GM18508 (cell line): ENCODE results near the gene OR2A12.
"Not testable (repeated sequence)": the region's sequence is repeated elsewhere in the genome, so short reads cannot be mapped to it uniquely, and the experiment has no call there.

Source experiments
- ATAC-seq: cut with Tn5 transposase; IDR thresholded peaks from one replicate; pipeline ENCODE4 v1.9.1; 2021; ENCODE audit warnings: moderate number of reproducible peaks; ENCODE audit not compliant: insufficient read depth, unreplicated experiment

OR2A12 gene

GRCh38 chr7:144113651-144114050 lies 27.6 kb downstream of the OR2A12 start:
- no peak for ATAC-seq

- ATAC-seq, result no peak
Observed at GRCh38 chr7:144118341-144118740, 32.3 kb downstream of the OR2A12 start.

GRCh38 chr7:144122876-144123275 lies 36.8 kb downstream of the OR2A12 start, which contains the start of gene OR2A14:
Gene OR2A14, plus strand, starts transcription at chr7:144123176. Its CDS starts 5,937 bp downstream, at chr7:144129113.
- ATAC-seq, result no peak

GRCh38 chr7:144127714-144128334 lies 41.7 kb downstream of the OR2A12 start:
- peak; percentile 96 for ATAC-seq

- ATAC-seq, result not testable (repeated sequence)
Observed at GRCh38 chr7:144129601-144130000, 43.5 kb downstream of the OR2A12 start.

GRCh38 chr7:144130730-144131129 lies 44.7 kb downstream of the OR2A12 start:
- no peak for ATAC-seq

- no peak for ATAC-seq
Observed at GRCh38 chr7:144132262-144132661, 46.2 kb downstream of the OR2A12 start.

- no peak for ATAC-seq
Observed at GRCh38 chr7:144133307-144133706, 47.2 kb downstream of the OR2A12 start.

- no peak for ATAC-seq
Observed at GRCh38 chr7:144134116-144134515, 48.0 kb downstream of the OR2A12 start.

GRCh38 chr7:144137501-144137900 lies 51.4 kb downstream of the OR2A12 start:
- no peak for ATAC-seq

GRCh38 chr7:144142187-144142586 lies 56.1 kb downstream of the OR2A12 start:
- no peak for ATAC-seq

- no peak for ATAC-seq
Observed at GRCh38 chr7:144144426-144144825, 58.3 kb downstream of the OR2A12 start.

- ATAC-seq, result no peak
Observed at GRCh38 chr7:144148224-144148827, 62.2 kb downstream of the OR2A12 start.
